NT2/D1 (cell line): ENCODE measurements around the gene SIAH3.

Experiments
- DNase-seq: peaks from one replicate; pipeline ENCODE4 v3.0.0-alpha.2; 2011; ENCODE audit warnings: low read depth, low spot score
- H3K27me3 ChIP-seq: 2 replicates; pipeline ENCODE4 v1.6.0; 2011; ENCODE audit warnings: mild to moderate bottlenecking; ENCODE audit not compliant: insufficient read length, insufficient read depth
- H3K36me3 ChIP-seq: 2 replicates; pipeline ENCODE4 v1.6.1; 2011; ENCODE audit warnings: mild to moderate bottlenecking, low read length, mixed read lengths; ENCODE audit not compliant: insufficient read depth, insufficient read length
- H3K4me1 ChIP-seq: 2 replicates; pipeline ENCODE4 v1.5.1; 2011; ENCODE audit not compliant: insufficient read depth, insufficient read length
- H3K4me3 ChIP-seq: 2 replicates; pipeline ENCODE4 v1.5.1; 2011; ENCODE audit warnings: low read depth; ENCODE audit not compliant: insufficient read length
- H3K9ac ChIP-seq: 2 replicates; pipeline ENCODE4 v1.6.0; 2011; ENCODE audit warnings: low read depth; ENCODE audit not compliant: insufficient read length
- H3K9me3 ChIP-seq: 2 replicates; pipeline ENCODE4 v1.5.1; 2011; ENCODE audit warnings: mild to moderate bottlenecking, low read length; ENCODE audit not compliant: insufficient read depth
- SUZ12 ChIP-seq: IDR thresholded peaks from 2 replicates; pipeline ENCODE4 v1.6.1; 2011; ENCODE audit not compliant: insufficient read length, insufficient read depth; ENCODE audit errors: extremely low read depth
- YY1 ChIP-seq: IDR thresholded peaks from 2 replicates; pipeline ENCODE4 v1.6.1; 2011; ENCODE audit not compliant: insufficient read length, insufficient read depth
- ZNF274 ChIP-seq: IDR thresholded peaks from 2 replicates; pipeline ENCODE4 v1.6.1; 2011; ENCODE audit warnings: mild to moderate bottlenecking, low read depth, low read length

The SIAH3 gene

DNA sequence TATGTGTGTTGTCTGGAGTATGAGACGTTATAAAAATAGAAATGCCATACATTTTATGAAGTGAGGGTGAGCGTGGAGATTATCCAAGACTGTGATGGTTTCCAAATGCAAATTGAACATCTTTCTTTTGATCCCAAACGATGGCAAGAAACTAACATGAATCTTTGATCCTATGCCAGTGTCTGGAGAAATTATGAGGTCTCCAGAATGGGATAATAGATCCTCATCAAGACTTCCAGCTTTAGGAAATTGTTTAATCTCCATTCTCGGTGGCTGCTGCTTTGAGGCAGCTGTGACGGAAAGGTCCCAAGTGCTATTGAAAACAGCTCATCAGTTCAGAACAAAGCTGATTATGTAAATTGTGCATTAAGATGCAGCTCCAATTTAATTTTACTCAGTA is 118.6 kb downstream of the SIAH3 start:
- Histone ChIP-seq H3K36me3 (no peaks in the 10 kb centered on the region), H3K27me3 (no peaks in the 10 kb centered on the region), H3K9me3 (no peaks in the 10 kb centered on the region), H3K4me3 (no peak overlapping the region), H3K9ac (no peak overlapping the region), H3K4me1 (no peaks in the 10 kb centered on the region)
- DNase-seq: no peak
- no peak for TF ChIP-seq YY1
- no peak for TF ChIP-seq SUZ12
- TF ChIP-seq ZNF274: no peak

DNA sequence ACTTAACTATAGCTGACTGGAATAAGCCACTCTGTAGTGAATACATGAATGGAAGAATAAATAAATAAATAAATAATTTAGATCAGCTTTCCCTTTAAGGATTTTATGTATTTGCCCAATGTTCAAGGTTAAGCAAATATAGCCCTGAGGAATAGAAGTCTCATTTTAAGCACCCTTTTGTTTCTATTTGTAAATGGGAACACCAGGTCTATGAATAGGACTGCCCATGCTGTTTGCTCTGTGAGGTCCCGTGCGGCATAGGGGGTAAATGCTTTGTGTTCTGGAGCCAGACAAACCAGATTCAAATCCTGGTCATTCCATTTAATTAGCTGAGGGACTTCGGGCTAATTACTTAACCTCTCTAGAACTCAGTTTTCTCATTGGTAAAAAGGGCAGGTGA is 120.1 kb downstream of the SIAH3 start:
- H3K36me3 ChIP-seq: no peaks in the 10 kb centered on the region
- no peaks in the 10 kb centered on the region for H3K27me3 ChIP-seq
- no peaks in the 10 kb centered on the region for H3K9me3 ChIP-seq
- TF ChIP-seq ZNF274 (no peak), YY1 (no peak), SUZ12 (no peak)
- no peaks in the 10 kb centered on the region for H3K4me1 ChIP-seq
- H3K9ac ChIP-seq: no peak overlapping the region
- no peak overlapping the region for H3K4me3 ChIP-seq
- no peak for DNase-seq

DNA sequence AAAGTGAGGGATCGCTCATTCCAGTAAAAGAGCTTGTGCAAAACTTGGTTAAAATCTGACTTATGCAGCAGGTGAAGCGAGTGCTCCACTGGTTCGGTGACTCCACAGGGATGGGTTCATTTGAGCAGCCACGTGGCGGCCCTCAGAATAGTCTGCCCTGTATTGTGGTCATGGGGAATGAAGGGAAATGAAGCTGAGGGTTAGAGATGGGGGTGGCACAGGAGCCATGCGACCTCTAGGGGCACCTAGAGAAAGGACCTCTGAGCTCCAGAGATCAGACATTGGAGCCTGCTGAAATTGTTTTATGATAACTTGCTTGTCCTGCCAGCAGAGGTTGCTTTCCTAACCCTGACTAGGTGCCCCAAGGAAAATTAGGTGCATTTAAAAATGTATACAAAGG is 122.8 kb downstream of the SIAH3 start:
- H3K36me3 ChIP-seq: no peaks in the 10 kb centered on the region
- H3K9ac ChIP-seq: no peak overlapping the region
- H3K4me3 ChIP-seq: no peak overlapping the region
- H3K4me1 ChIP-seq: no peaks in the 10 kb centered on the region
- no peaks in the 10 kb centered on the region for H3K27me3 ChIP-seq
- no peak for DNase-seq
- TF ChIP-seq SUZ12 (no peak), ZNF274 (no peak), YY1 (no peak)
- H3K9me3 ChIP-seq: no peaks in the 10 kb centered on the region
